Stomach (tissue), 4 donors: ENCODE data around the gene TMTC1.

Experiments used
- EP300 ChIP-seq: sonication (generic); formaldehyde crosslinking; IDR thresholded peaks from one replicate; pipeline ENCODE4 v1.6.1; 2017; ENCODE audit warnings: antibody characterized with exemption
- POLR2AphosphoS5 ChIP-seq, 3 donors: sonication (generic); formaldehyde crosslinking; IDR thresholded peaks; one replicate each; pipeline ENCODE4 v1.6.1; 2016; ENCODE audit warnings: antibody characterized with exemption in 3 of 3
- TF ChIP-seq, protein P1 (sequence below), 7 experiments: fragments of 450-650 bp in 4 of 7; fragments of 200-600 bp in 3 of 7; sonication (generic) in 3 of 7; IDR thresholded peaks; one replicate each; pipeline ENCODE4 v1.5.1; 2016 to 2019; ENCODE audit warnings: antibody characterized with exemption in 7 of 7, control low read depth in 2 of 7, mild to moderate bottlenecking in 1 of 7

DNA sequence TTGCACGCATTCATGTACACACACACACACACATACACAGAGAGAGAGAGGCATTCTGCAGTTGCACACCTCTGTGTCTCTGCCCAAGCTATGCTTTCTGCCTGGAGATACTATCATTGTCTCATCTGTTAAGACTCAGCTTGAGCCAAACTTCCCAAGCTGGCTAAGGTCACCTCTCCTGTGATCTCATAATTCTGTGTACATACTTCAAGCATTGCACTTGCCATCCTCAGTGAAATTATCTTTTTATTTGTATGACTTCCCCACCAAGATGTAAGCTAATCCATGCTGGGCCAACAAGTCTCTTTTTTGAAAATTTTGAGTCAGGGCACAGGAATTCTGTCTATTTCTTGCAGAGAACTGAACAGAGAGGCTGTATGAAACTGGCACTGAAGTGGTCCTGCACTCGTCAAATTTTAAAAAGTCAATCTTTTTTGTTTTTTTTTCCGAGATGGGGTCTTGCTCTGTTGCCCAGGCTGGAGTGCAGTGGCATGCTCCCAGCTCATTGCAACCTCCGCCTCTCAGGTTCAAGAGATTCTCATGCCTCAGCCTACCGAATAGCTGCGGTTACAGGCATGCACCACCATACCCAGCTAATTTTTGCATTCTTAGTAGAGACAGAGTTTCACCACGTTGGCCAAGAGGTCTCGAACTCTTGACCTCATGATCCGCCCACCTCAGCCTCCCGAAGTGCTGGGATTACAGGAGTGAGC, 44.3 kb downstream of the TMTC1 start:
- TF ChIP-seq EP300 (no peak), POLR2AphosphoS5 (IDR thresholded peaks at IDR 0.05) (no peak)
- TF ChIP-seq, protein P1, sequence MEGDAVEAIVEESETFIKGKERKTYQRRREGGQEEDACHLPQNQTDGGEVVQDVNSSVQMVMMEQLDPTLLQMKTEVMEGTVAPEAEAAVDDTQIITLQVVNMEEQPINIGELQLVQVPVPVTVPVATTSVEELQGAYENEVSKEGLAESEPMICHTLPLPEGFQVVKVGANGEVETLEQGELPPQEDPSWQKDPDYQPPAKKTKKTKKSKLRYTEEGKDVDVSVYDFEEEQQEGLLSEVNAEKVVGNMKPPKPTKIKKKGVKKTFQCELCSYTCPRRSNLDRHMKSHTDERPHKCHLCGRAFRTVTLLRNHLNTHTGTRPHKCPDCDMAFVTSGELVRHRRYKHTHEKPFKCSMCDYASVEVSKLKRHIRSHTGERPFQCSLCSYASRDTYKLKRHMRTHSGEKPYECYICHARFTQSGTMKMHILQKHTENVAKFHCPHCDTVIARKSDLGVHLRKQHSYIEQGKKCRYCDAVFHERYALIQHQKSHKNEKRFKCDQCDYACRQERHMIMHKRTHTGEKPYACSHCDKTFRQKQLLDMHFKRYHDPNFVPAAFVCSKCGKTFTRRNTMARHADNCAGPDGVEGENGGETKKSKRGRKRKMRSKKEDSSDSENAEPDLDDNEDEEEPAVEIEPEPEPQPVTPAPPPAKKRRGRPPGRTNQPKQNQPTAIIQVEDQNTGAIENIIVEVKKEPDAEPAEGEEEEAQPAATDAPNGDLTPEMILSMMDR (IDR thresholded peaks at IDR 0.05), result no peak
